ENCODE measurements around the gene ANKRD13A.

GRCh38 chr12:109989380-109989779 is 9.8 kb upstream of the ANKRD13A start:
- TF ChIP-seq CBX8 (IDR thresholded peaks at IDR 0.05; ENCODE audit: borderline replicate concordance, low read depth, low read length) = no peak
- no peak for TF ChIP-seq NRF1 (IDR thresholded peaks at IDR 0.05; ENCODE audit: low read depth, low read length)
- no peak for TF ChIP-seq CEBPB (IDR thresholded peaks at IDR 0.05; ENCODE audit: low read depth, low read length)
- no peak for TF ChIP-seq CTCF (IDR thresholded peaks at IDR 0.05; ENCODE audit: control extremely low read depth in 1 of 3, insufficient read depth in 1 of 3, low read depth in 1 of 3, low read length in 3 of 3)
- no peak for TF ChIP-seq POLR2A (IDR thresholded peaks at IDR 0.05; ENCODE audit: control extremely low read depth in 1 of 2, low read depth in 2 of 2, low read length in 2 of 2)
- no peak for TF ChIP-seq RFX5 (IDR thresholded peaks at IDR 0.05; ENCODE audit: borderline replicate concordance, low read depth, low read length)

Data from H1 (cell line).